A673 (cell line): ENCODE measurements around the gene SFSWAP. TPM values are rescaled to one million over a fixed set of nuclear protein-coding genes. Genes with fewer than 3 reads are reported as not detected.

Experiments
- BruUV-seq: library from RNA; stranded (reverse); fragments of 400-500 nt; replicated peaks from 2 replicates; lab custom pipeline; 2021; lab: Mats Ljungman, UMichigan
- CTCF ChIA-PET: fragments of 300-600 bp; sonication (Branson Sonifier 250); formaldehyde crosslinking; loops from one replicate; lab custom pipeline; 2022; ENCODE audit warnings: antibody characterized with exemption; lab: Charles Lee
- POLR2A ChIA-PET: fragments of 300-600 bp; sonication (Branson Sonifier 250); formaldehyde crosslinking; loops from one replicate; lab custom pipeline; 2022; ENCODE audit warnings: antibody characterized with exemption; ENCODE audit not compliant: low non-redundant PET; lab: Charles Lee
- DNase-seq: peaks from one replicate; pipeline ENCODE4 v3.0.0-alpha.2; 2015; ENCODE audit warnings: low spot score
- H3K27ac ChIP-seq: fragments of 200-600 bp; sonication (generic); 2 replicates; pipeline ENCODE4 v1.5.1; 2016; ENCODE audit warnings: mixed run types, low read depth, mild to moderate bottlenecking, mixed read lengths, antibody characterized with exemption, low read length; ENCODE audit not compliant: poor library complexity, severe bottlenecking
- H3K27me3 ChIP-seq: fragments of 200-600 bp; sonication (generic); replicated peaks from 2 replicates; pipeline ENCODE4 v1.6.1; 2017; ENCODE audit warnings: mixed run types, low read depth, mild to moderate bottlenecking, mixed read lengths, antibody characterized with exemption, low read length; ENCODE audit not compliant: insufficient read depth, poor library complexity
- H3K36me3 ChIP-seq: fragments of 200-600 bp; sonication (generic); 2 replicates; pipeline ENCODE4 v1.6.1; 2016; ENCODE audit warnings: mixed run types, mild to moderate bottlenecking, mixed read lengths, antibody characterized with exemption, low read length; ENCODE audit not compliant: insufficient read depth, poor library complexity, severe bottlenecking
- H3K4me1 ChIP-seq: fragments of 200-600 bp; sonication (generic); 2 replicates; pipeline ENCODE4 v1.6.1; 2017; ENCODE audit warnings: mixed run types, mild to moderate bottlenecking, mixed read lengths, antibody characterized with exemption, low read length; ENCODE audit not compliant: insufficient read depth, poor library complexity, severe bottlenecking
- H3K4me3 ChIP-seq: fragments of 200-600 bp; sonication (generic); 2 replicates; pipeline ENCODE4 v1.5.1; 2016; ENCODE audit warnings: low read depth, mixed run types, mild to moderate bottlenecking, mixed read lengths, low read length; ENCODE audit not compliant: poor library complexity, severe bottlenecking
- H3K9me3 ChIP-seq: fragments of 200-600 bp; sonication (generic); 2 replicates; pipeline ENCODE4 v1.6.1; 2016; ENCODE audit warnings: mixed run types, low read depth, mild to moderate bottlenecking, mixed read lengths, antibody characterized with exemption, low read length; ENCODE audit not compliant: poor library complexity, severe bottlenecking
- CTCF ChIP-seq: fragments of 300-800, 200-600 bp; sonication (generic); conservative IDR thresholded peaks from 2 replicates; pipeline ENCODE4 v1.5.1; 2017; ENCODE audit warnings: low read depth, mild to moderate bottlenecking, antibody characterized with exemption, low read length, moderate library complexity, mixed read lengths
- EZH2 ChIP-seq: fragments of 200-600 bp; sonication (generic); IDR thresholded peaks from 2 replicates; pipeline ENCODE4 v1.6.1; 2017; ENCODE audit warnings: borderline replicate concordance, low read depth, mild to moderate bottlenecking, mixed read lengths, antibody characterized with exemption, low read length; ENCODE audit not compliant: poor library complexity, severe bottlenecking
- intact Hi-C: fragments of 100-400 bp; cut with micrococcal nuclease; formaldehyde crosslinking; loops from one replicate; pipeline ENCODE4 v1.10.0; 2022; ENCODE audit not compliant: unreplicated experiment
- total RNA-seq: library from RNA; stranded (reverse); gene quantifications from 2 replicates; pipeline ENCODE4 v1.2.3, GENCODE V29; 2021

SFSWAP gene
- total RNA-seq, 1 experiment from 2014 or later = 66.4 TPM

DNA sequence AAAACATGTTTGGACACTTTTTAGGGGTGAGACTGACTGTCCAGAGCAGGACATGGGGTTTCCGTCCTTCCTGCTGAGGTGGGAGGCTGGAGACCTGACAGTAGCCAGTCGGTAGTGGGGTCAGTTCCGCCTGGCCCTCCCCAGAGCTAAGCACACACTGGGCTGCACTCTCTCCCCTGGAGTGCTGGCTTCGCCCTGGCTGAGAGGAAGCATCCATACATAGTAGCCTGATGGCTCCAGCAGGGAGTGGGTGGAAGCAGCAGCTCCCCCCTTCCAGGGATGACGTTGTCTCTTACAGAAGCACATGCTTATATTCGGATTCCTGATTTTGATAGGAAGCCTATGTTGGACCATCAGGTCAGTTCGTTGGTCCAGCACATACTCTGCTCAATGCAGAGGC is 40.4 kb downstream of the SFSWAP start:
- Histone ChIP-seq H3K4me1 (no peaks in the 10 kb centered on the region), H3K27me3 (no peaks in the 10 kb centered on the region), H3K36me3 (peaks cover 40% of the 10 kb centered on the region), H3K9me3 (no peaks in the 10 kb centered on the region), H3K4me3 (no peak overlapping the region), H3K27ac (no peak overlapping the region)
- intact Hi-C loops = no loop called here
- POLR2A ChIA-PET = no interaction called here
- no peak for DNase-seq
- TF ChIP-seq CTCF (no peak), EZH2 (no peak)
- CTCF ChIA-PET = no interaction called here
- BruUV-seq = no TSS peak

GRCh38 chr12:131752451-131752850 is 41.6 kb downstream of the SFSWAP start:
- no peak for DNase-seq
- TF ChIP-seq EZH2 = no peak
- no peak for TF ChIP-seq CTCF
- POLR2A ChIA-PET = no interaction called here
- Histone ChIP-seq H3K9me3 (no peaks in the 10 kb centered on the region), H3K4me3 (no peak overlapping the region), H3K27ac (no peak overlapping the region), H3K27me3 (no peaks in the 10 kb centered on the region), H3K36me3 (peaks cover 50% of the 10 kb centered on the region), H3K4me1 (no peaks in the 10 kb centered on the region)
- CTCF ChIA-PET = no interaction called here
- intact Hi-C loops = no loop called here
- BruUV-seq = no TSS peak

DNA sequence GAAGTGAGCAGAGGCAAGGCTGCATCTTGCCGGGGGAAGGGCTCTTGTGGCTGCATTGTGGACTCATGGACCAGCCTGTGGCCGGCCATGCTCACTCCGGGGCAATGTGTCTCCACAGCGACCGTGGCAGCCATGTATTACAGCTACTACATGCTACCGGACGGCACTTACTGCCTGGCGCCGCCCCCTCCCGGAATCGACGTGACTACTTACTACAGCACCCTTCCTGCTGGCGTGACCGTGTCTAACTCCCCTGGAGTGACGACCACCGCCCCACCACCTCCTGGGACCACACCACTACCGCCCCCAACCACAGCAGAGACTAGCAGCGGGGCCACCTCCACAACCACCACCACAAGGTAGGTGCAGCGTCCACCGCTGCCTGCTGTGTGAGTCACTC is 42.1 kb downstream of the SFSWAP start:
- POLR2A ChIA-PET = no interaction called here
- H3K27me3 ChIP-seq = no peaks in the 10 kb centered on the region
- no peak overlapping the region for H3K27ac ChIP-seq
- CTCF ChIA-PET = no interaction called here
- peaks cover 51% of the 10 kb centered on the region for H3K36me3 ChIP-seq
- no peaks in the 10 kb centered on the region for H3K9me3 ChIP-seq
- intact Hi-C loops = no loop called here
- no peak for DNase-seq
- H3K4me3 ChIP-seq = no peak overlapping the region
- BruUV-seq = no TSS peak
- TF ChIP-seq CTCF = no peak
- no peak for TF ChIP-seq EZH2
- H3K4me1 ChIP-seq = no peaks in the 10 kb centered on the region
